IPS-NIHi11 (cell line): ENCODE data around the gene IQGAP2.
A peak's percentile ranks its signal among the peaks of the same experiment; 100 is the strongest.

Experiments
- DNase-seq: peaks from one replicate; pipeline ENCODE4 v3.0.0; 2012; ENCODE audit warnings: mixed read lengths, low spot score

The IQGAP2 gene

DNA sequence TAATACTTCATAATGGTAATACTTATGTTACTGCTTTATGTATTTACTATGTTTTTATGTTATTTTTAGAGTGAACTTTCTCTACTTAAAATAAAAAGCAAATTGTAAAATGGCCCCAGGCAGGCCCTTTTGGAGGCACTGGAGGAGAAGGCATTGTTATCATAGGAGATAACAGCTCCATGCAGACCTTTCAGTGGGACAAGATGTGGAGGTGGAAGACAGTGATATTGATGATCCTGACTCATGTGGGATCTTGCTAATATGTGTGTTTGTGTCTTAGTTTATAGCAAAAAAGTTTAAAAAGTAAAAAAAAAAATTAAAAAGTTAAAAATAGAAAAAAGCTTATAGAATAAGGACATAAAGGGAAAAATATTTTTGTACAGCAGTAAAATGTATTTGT is 74.5 kb downstream of the IQGAP2 start:
- no peak for DNase-seq

DNA sequence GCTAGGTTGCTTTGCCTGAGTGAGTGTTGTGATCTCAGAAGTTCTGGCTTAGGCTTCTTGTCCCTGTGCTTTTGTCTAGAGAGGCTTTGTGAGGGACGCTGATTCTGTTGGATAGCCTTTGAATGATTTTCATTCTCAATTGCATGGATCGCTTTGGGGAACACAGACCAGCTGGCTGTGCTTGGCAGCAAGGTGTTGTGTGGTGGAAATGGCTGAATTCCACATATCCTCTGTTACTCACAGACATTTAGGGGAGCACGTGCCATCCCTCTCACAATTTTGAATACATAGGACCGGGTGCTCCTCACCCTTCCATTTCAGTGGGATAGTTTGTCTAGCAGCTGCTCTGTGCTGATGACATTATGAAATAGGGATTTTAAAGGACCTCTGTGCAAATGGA is 76.2 kb downstream of the IQGAP2 start:
- DNase-seq: no peak

DNA sequence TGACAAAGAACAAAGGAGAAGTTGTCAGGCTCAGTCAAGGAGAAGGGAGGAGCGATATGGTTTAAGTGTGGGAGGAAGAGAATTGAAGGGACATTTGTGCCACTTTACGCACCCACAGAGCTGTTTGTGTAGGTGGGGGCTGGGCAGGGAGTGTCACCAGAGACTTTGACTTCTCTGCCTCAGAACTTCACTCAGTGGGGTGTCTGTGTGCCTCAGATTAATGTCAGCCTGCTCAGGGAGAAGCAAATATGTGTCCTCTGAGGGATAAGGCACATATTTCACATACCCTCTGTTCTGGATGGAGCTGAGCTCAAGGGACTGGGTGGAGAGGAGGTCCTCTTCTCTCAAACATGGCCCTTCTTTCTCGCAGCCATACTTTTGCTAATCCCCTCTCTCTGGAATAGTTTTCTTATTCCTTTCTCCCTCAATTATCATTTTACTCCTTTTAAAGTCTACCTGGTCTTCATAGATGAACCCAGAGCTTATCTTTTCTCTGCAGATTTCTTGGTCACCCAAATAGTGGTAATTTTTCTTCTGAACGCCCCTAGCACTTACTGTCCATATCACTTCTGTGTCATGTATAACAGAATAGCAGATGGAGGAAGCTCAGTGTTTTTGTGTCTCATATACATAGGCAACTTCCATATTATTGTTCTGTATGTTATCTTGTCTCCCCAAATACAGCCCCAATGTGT is 77.0 kb downstream of the IQGAP2 start:
- no peak for DNase-seq

DNA sequence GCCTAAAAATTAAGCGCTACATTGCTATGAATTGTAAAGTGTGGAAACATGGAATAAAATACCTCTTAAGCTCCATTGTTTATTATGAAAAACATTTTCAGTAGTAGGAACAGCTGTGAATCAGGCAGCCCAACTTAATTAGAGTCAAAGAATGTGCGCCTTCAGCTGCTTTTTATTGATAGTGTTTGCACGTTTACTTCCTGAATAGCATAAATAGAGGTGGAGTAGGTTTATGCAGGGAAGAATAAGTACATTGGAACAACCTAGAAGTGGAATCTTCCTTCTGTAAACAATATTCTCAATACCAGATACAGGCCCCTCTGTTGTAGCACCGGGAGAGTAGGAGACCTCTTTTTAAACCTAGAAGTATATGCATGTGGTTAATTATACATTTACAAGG is 79.9 kb downstream of the IQGAP2 start:
- no peak for DNase-seq

DNA sequence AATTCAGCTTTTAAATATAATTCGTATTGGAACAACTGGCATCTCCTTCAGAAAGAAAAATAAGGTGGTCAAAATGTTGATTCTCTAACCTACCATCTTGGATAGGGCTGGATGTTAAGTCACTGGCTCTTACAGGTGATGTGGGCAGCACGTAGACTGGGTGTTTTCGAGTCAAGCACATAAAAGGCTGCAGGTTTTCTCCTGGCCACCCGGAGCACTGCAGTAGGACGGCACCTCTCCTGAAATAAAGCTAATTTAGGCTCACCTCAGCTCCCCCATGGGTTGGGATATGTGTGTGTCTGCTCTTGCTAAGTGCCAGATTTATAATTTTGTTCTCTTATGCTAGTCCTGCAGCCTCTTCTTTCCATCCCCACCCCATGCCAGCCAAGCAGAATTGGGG is 80.3 kb downstream of the IQGAP2 start:
- peak; percentile 46 for DNase-seq

DNA sequence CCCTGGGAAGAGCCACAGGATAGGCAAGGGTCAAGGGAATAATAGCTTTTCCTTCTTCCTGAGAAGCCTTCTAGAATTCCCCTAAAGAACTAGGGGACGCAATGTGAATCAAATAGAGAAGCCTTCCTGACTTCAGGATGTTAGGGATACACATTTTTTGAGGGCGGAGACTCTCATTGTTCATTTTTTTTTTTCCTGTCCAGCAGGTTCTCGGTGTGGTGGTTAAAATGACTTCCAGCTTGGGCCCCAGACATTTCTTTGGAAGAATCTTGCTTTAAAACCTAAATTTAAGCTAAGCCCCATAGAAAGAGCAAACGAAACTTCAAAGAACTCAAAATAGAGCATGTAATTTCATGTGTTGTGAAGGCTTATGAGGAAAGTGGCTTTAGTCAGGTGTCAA is 80.8 kb downstream of the IQGAP2 start:
- DNase-seq: no peak

DNA sequence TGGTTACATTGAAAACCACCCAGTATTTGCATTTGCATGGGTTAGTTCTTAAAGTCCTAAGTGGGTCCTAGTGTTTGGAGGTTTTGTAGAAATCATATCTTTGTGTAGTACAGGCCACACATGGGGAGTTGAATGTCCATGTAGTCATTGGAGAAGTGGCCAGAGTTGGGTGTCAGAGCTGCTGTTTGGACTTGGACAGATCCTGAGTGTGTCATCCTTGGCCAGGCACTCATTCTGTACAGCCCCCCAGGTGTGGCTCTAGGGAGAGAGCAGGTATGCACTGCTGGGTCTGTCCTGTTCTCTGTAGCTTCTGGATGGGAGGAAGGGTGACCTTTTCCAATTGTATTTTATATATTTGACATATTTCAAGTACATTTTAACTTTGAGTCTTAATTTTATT is 82.4 kb downstream of the IQGAP2 start:
- DNase-seq: no peak

DNA sequence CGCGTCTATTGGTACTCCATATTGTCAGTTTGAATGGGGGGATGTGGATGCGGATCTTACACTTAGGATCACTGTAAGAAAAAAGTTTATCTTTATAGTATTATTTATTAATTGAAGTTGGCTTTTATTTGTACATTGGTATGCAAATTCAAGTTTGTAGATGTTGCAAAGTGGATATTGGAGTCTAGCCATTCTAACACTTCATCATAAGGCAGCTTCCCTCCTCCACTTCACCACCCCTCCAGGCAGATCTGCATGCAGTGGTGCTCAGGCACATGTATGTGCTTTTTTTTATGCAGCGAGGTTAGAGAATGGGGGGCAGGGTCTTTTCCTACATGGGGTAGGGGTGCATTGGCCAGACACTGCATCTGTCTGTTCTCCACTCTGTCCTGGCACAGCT is 84.3 kb downstream of the IQGAP2 start:
- no peak for DNase-seq

DNA sequence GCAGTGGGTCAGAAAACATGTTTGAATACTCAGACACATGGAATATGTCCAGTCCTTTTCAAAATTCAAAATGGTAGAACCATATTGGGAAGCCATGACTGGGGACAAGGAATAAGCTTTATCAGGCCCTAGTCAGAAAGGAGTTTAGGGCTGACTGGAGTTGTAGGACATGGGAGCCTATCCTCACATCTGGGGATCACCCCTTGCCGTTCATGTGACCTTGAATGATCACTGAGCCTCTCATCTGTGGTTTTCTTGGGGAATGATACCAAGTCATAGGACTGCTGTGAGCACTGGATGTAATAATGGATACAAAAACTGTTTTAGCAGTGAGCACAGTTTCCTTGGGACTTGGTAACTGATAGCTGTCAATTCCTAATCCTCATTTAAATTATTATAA is 84.7 kb downstream of the IQGAP2 start:
- DNase-seq: no peak

DNA sequence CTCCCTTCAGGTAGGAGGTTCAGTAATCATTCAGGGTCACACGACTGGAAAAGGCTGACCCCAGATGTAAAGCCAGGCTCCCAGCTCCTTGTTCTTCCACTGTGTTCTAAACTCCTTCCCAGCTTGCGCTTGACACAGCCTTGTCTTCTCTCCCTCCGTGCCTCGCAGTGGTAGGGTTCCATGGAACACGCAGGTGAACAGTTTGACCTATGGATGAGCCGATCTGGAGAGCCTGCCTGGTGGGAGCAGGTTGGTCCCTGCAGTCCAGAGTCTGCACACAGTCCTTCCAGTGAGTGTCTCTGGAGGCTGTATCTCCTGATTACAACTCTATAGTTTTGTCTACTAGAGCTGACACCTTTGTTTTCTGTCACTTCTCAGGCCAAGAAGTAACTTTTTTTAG is 85.9 kb downstream of the IQGAP2 start:
- DNase-seq: no peak

DNA sequence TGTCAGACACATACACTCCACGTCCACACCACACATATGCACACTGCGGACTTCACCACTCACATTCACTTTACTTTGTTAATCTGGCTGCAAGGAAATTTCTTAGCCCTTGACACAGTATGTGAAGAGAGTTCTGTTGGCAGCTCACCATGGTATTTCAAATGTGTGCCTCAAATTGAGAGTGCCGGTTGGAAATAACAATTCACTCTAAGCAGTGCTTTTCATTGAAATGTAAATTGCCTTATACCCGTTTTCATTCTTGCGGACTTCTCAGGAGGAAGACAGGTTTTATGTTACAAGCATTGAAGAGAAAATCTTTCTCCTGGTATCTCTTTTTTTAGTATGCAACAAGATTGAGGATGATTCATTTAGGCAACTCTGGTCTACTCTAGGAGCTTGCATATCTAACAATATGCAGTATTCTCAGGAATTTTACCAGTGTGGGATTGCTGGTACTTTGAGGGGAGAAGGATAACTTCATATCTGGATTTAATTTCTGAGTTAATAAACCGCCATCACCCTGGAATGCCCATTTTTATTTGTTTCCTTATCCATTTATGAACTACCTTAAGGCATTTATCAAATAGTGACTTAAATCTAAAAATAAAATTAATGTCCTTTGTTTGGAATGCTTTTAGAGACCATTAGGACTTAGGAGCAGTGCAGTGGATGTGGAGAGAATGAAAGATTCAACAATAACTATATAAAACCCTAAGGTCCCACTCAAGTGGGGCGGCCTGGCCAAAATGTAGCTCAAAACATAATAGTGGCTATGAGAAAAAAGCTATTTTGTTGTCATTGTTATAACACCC is 87.0 kb downstream of the IQGAP2 start:
- DNase-seq: no peak

DNA sequence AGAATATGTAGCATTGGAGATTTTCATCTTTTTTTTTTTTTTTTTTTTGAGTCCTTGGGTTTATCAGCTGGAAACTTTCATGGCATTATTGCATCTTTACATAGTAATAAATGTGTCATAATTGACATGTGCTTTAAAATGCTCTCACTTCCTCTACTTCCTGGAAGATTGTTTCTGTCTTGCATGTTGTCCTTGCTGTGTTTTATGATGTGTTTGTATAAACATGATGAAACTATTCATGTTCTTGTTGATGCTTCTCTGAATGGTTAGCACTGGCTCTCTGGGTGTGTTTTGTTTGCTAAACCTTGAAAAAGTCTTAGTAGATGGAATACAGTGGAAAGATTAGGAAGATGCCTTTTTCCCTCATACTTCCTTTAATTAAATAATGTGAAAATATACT is 87.9 kb downstream of the IQGAP2 start:
- DNase-seq: no peak

DNA sequence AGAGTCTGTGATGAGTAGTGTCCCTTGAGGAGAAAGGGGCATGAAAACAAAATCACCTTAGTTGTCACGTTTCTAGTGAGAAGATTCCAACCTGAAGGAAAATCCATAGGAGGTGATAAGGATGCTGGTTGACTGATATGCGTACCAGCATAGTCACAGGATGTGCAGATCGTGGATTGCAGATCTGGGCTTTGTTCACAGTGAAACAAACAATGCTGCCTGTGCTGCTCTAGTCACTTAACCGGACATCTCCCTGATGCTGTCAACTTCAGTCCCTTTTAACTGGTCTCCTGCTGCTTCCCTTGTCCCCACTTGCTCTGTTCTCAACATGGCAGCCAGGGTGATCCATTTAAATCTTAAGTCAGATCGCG is 89.7 kb downstream of the IQGAP2 start:
- DNase-seq: no peak

DNA sequence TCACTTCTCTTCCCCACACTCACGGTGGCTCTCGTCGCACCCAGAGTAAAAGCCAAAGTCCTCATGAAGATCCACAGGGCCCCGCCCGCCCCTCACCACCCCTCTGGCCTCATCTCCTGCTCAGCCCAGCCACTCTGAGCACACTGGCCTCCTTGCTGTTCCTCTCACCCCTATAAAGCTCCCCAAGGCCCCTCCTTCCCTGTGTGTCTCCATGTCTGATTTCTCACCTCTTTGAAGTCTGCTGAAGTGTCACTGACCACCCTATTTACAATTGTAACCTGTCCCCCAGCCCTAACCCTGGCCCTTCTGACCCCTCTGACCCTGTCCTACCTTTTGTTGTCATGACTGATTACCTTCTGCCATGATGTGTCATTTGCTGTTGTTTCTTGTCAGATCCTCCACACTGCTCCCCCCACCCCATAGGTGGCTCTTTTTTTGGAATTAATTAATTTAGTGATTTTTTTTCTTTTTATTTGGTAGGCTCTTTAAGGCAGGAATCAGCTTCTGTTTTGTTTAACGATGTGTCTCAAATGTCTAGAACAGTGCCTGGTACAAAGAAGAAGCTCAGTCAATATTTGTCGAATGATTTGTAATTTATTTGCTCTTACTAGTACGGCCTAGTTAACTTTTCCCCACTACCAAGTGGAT is 90.2 kb downstream of the IQGAP2 start:
- DNase-seq: no peak

DNA sequence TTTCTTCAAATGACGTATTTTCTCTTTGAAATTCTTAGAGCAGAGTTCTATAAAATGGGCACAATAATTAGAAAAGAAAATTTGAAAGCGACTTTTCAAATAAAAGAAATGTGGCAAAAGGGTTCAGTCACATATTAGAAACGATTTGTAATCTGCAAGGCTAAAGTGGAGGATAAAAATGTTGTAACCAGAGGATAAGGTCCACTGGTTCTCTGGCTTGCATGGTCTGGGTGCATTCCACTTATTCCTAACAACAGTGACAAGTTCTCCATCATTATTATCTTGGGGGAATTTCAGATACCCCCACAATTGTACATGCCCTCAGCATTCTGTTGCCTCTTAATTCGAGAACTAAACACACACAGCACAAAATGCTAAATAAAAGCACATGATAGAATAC is 91.1 kb downstream of the IQGAP2 start:
- DNase-seq: no peak

DNA sequence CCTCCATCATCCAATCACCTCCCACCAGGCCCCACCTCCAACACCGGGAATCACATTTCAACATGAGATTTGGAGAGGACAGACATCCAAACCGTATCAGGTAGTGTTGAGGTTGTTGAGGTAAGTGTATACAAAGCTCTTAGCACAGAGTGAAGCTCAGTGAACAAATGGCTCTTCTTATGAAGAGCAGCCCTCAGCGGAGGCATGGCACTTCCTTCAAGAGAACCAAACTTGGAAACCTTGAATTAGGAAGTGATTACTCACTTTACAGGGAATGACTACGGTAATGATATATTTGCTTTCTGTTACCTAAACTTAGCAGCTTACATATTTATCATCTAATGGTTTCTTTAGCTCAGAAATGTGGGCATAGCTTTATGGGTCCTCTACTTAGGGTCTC is 92.8 kb downstream of the IQGAP2 start:
- DNase-seq: no peak

DNA sequence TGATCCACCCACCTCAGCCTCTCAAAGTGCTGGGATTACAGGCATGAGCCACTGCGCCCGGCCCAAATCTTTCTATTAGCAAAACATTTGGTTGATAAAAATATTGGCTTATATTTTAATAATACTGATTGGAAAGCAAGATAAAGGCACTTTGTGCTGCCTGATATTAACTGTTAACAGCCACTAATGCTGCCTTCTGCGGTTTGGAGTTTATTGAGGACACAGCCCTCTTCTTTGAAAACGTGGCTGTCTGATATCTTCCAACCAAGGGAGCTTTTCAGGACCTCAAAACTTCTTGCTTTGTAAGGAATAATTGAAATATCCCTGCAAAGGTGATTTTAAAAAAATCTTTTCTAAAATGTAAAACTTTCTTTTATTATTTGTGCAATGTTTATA is 94.0 kb downstream of the IQGAP2 start:
- DNase-seq: no peak

DNA sequence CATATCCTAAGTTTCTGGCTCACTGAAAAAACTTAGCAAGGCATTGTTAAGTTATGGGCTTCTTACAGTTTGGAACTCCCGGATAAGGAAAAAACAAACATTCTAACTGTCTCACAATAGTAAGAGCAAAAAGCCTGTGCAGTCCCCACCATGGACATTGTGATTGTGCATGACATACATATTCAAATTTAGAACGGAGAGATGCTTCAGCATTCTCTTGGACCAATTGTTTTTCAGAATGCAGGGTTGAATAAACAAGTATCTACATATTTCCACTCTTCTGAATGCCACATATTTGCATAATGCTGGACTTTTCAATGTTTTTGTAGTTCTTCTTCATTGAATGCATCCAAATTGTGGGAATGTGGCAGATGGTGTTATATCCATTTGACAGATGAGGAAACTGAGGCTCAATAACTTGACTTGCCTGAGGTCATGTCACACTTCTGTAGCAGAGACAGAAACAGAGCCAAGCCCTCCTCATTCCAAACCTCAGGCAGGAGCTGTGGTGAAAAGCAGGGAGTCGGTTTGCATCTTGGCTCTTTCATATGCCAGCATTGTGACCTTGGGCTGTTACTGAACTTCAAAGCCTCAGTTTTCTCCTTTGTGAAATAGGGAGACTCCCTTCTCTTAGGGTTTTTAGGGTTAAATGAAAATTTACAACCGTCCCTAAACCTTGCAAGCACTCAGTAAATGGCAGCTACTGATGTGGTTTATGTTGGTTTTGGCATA is 95.1 kb downstream of the IQGAP2 start:
- no peak for DNase-seq

DNA sequence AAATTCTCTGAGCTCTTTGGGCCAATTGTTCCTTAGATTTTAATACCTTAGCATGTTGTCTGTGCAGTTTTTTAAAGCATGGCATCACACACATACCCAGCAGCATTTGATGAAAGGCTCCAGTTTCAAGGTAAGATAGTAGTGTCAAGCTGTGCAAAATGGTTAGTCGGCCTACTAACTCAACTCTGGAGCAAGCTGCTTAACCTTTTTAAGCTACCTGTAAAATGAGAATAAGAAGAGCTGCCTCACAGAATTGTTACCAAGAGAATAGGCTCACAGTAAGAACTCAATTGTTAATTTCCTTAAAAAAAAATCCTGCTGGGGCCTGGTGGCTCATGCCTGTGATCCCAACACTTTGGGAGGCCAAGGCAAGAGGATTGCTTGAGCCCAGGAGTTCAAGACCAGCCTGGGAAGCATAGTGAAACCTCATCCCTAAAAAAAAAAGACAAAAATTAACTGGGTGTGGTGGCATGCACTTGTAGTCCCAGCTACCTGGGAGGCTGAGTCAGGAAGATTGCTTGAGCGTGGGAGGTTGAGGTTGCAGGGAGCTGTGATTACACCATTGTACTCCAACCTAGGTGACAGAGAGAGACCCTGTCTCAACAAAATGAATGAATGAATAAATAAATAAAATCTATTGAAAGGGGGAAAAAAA is 96.5 kb downstream of the IQGAP2 start:
- no peak for DNase-seq

DNA sequence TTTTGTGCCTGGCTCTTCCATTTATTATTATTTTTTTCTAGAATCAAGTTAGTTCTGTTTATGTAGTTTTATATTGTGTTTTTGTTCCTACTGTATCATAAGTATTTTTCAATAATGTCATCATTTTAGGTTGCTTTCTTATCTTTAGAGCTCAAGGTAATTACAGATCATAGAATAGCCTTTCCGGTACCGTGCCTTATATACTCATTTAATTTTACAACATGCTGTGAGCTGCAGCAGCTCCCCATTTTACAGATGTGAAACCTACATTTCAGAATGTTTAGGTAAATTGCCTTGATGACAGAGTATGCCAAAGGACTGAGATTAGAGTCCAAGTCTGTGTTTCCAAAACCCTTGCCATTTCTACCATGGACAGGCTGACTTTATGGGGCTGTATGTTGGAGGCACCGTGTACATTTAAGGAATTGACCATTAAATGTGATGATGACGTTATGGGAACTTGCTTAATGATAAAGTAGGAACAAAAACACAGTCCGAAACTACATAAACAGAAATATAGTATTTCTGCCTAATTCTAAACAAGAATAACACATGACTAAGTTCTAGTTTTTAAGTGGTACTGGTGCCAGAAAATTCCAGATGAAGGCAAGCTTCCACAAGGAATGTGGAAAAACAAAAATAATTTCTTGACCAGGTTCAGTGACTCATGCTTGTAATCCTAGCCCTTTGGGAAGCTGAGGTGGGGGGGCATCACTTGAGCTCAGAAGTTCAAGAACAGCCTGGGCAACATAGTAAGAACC is 97.7 kb downstream of the IQGAP2 start:
- DNase-seq: no peak

DNA sequence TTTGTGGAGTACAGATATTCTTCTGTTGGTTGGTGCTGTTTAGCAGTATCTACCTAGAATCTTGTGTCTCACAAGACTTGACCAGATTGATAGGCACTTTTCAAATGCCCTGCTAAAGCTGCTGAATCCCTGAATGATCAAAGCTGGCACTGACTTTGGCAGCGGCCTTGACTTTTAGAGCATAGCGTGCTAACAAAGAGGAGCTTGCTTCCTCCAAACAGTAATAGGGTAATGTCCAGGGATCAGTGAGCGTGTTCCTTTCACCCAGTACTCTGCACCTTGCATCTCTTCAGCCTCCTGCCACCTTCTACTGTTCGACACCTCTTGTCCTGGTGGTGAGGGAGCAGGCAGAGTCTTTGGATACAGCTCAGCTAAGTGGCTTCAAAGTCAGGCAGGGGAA is 100.8 kb downstream of the IQGAP2 start:
- no peak for DNase-seq
